B cell (primary cell): ENCODE results near the gene RPL22. TPM values are rescaled to one million over a fixed set of nuclear protein-coding genes. Genes with fewer than 3 reads are reported as not detected.

Experiments used
- ATAC-seq: fragments of 200-7000 bp; cut with Tn5 transposase; one replicate; pipeline ENCODE4 v1.10.0; 2021; ENCODE audit warnings: low read depth, mild to moderate bottlenecking, moderate number of reproducible peaks, moderate library complexity
- CTCF ChIA-PET: fragments of 350-600 bp; sonication (Branson Sonifier 250); formaldehyde crosslinking; loops from one replicate; lab custom pipeline; 2021; ENCODE audit warnings: antibody characterized with exemption, inconsistent platforms; lab: Charles Lee
- POLR2A ChIA-PET: fragments of 350-600 bp; sonication (Branson Sonifier 250); formaldehyde crosslinking; loops from one replicate; lab custom pipeline; 2021; ENCODE audit warnings: antibody characterized with exemption; lab: Charles Lee
- DNase-seq: peaks from one replicate; pipeline ENCODE4 v3.0.0; 2013
- H2AFZ ChIP-seq: 2 replicates; pipeline ENCODE4 v1.6.1; 2012; ENCODE audit warnings: mild to moderate bottlenecking, low read depth, low read length; ENCODE audit not compliant: insufficient read depth, poor library complexity, severe bottlenecking
- H3K27ac ChIP-seq, 2 donors: 1 replicate in 1 of 2; 2 replicates in 1 of 2; pipeline ENCODE4 v1.5.1; 2012 to 2013; ENCODE audit warnings: low read length in 2 of 2, mild to moderate bottlenecking in 2 of 2, moderate library complexity in 1 of 2
- H3K27me3 ChIP-seq, 4 experiments: fragments of 200-600 bp in 1 of 4; sonication (generic) in 1 of 4; replicated peaks in 1 of 4; 1 replicate in 2 of 4; 2 replicates in 2 of 4; pipeline versions ENCODE4 v1.6.1 to v1.7.0; 2013 to 2016; ENCODE audit warnings: low read length in 3 of 4, mild to moderate bottlenecking in 2 of 4, mixed read lengths in 1 of 4, moderate library complexity in 1 of 4; ENCODE audit not compliant: insufficient read depth in 4 of 4, control insufficient read depth in 3 of 4; ENCODE audit errors: control extremely low read depth in 1 of 4
- H3K36me3 ChIP-seq, 2 experiments: replicated peaks in 1 of 2; 1 replicate in 1 of 2; 2 replicates in 1 of 2; pipeline versions ENCODE4 v1.6.1 to v1.7.1; 2013; ENCODE audit warnings: low read length in 1 of 2; ENCODE audit not compliant: insufficient read depth in 2 of 2, control insufficient read depth in 1 of 2; ENCODE audit errors: control extremely low read depth in 1 of 2, extremely low read depth in 1 of 2
- H3K4me1 ChIP-seq, 2 donors: fragments of 200-600 bp in 1 of 2; sonication (generic) in 1 of 2; 1 replicate in 1 of 2; 2 replicates in 1 of 2; pipeline versions ENCODE4 v1.5.1 to v1.6.1; 2013 to 2017; ENCODE audit warnings: low read length in 2 of 2; ENCODE audit not compliant: control insufficient read depth in 2 of 2, insufficient read depth in 2 of 2
- H3K4me2 ChIP-seq: replicated peaks from 2 replicates; pipeline ENCODE3; 2012; ENCODE audit warnings: mild to moderate bottlenecking, low read depth, low read length; ENCODE audit not compliant: poor library complexity, severe bottlenecking
- H3K4me3 ChIP-seq, 5 experiments: fragments of 200-600 bp in 1 of 5; sonication (generic) in 1 of 5; 1 replicate in 3 of 5; 2 replicates in 2 of 5; pipeline versions ENCODE4 v1.5.1 to v1.7.0; 2011 to 2016; ENCODE audit warnings: low read length in 4 of 5, mild to moderate bottlenecking in 4 of 5, low read depth in 2 of 5, control low read depth in 1 of 5, moderate library complexity in 1 of 5; ENCODE audit not compliant: insufficient read depth in 1 of 5; ENCODE audit errors: control extremely low read depth in 1 of 5, extremely low read depth in 1 of 5
- H3K79me2 ChIP-seq: fragments of 200-600 bp; sonication (generic); one replicate; pipeline ENCODE4 v1.6.0; 2016; ENCODE audit warnings: low read length; ENCODE audit not compliant: control insufficient read depth, insufficient read depth
- H3K9ac ChIP-seq: fragments of 200-600 bp; sonication (generic); 2 replicates; pipeline ENCODE4 v1.6.1; 2017; ENCODE audit warnings: mild to moderate bottlenecking, low read length, moderate library complexity
- H3K9me3 ChIP-seq, 3 donors: one replicate each; pipeline versions ENCODE4 v1.6.1 to v1.7.1; 2013; ENCODE audit warnings: low read length in 2 of 3; ENCODE audit not compliant: control insufficient read depth in 2 of 3, insufficient read depth in 1 of 3; ENCODE audit errors: control extremely low read depth in 1 of 3
- H4K20me1 ChIP-seq: 2 replicates; pipeline ENCODE4 v1.6.0; 2012; ENCODE audit warnings: mild to moderate bottlenecking, low read length; ENCODE audit not compliant: insufficient read depth, control insufficient read depth, poor library complexity, severe bottlenecking
- H3K27ac Mint-ChIP-seq: one replicate; pipeline ENCODE4 v1.8.0; 2021; ENCODE audit warnings: mixed read lengths
- H3K27me3 Mint-ChIP-seq: one replicate; pipeline ENCODE4 v1.8.0; 2021; ENCODE audit warnings: mixed read lengths
- H3K4me1 Mint-ChIP-seq: one replicate; pipeline ENCODE4 v1.8.0; 2021; ENCODE audit warnings: mixed read lengths
- H3K4me3 Mint-ChIP-seq: one replicate; pipeline ENCODE4 v1.8.0; 2021; ENCODE audit warnings: mixed read lengths
- H3K9me3 Mint-ChIP-seq: one replicate; pipeline ENCODE4 v1.8.0; 2022; ENCODE audit warnings: mixed read lengths; ENCODE audit not compliant: insufficient read depth
- CTCF ChIP-seq: fragments of 200-600 bp; IDR thresholded peaks from one replicate; pipeline ENCODE4 v1.8.0; 2022; ENCODE audit warnings: antibody characterized with exemption, mild to moderate bottlenecking
- EZH2 ChIP-seq: IDR thresholded peaks from 2 replicates; pipeline ENCODE4 v1.6.1; 2012; ENCODE audit warnings: borderline replicate concordance, low read depth, mild to moderate bottlenecking, moderate library complexity, low read length; ENCODE audit not compliant: insufficient read depth, poor library complexity, severe bottlenecking
- WGBS: methylation state at CpG from one replicate; pipeline ENCODE4 v1.1.5; 2013; ENCODE audit warnings: missing lambda C conversion rate; ENCODE audit not compliant: insufficient coverage; 5-methylcytosine and 5-hydroxymethylcytosine counted together
- intact Hi-C: fragments of 100-400 bp; cut with micrococcal nuclease; formaldehyde crosslinking; loops from one replicate; pipeline ENCODE4 v1.10.0; 2022
- polyA plus RNA-seq: library from polyadenylated mRNA; depleted of rRNA; stranded (reverse); fragments of >200 nt; gene quantifications from 2 replicates; pipeline ENCODE4 v1.2.3, GENCODE V29; 2012
- total RNA-seq, 2 donors: library from RNA; stranded (reverse); fragments of 120-200 nt in 1 of 2; gene quantifications; 1 replicate in 1 of 2; 2 replicates in 1 of 2; pipeline versions ENCODE4 v1.2.3 to v1.2.4, GENCODE V29; 2013 to 2022

Gene RPL22
- total and polyA plus RNA-seq, 2 donors (not counting 1 experiment from before 2014, with no cell fraction given) = 70.9 to 471 TPM

DNA sequence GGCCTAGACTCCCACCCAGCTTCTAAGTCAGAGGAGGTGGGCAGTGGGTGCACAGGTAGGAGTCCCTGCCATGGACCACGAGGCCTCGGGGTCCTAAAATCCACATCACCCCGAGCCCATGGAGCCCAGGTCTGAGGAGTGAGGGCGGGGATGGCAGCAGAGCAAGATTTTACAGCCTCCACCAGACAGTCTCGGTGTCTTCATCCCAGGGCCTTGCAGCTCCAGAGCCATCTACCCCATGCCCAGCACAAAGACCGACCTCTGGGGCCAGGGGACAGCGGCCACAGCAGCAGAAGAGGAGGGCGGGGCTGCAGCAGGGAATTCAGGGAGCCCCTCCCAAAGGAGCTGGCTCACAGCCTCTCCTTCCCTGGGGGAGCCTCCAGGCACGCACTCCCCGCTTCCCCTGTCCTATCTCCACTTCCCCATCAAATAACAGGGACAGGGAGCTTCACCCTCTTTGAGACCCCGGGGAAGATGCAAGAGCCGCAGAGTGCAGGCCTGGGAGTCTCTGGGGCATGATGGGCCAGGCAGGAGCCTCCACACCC is 33.9 kb downstream of the RPL22 start:
- ATAC-seq = no peak
- no peak overlapping the region for H3K4me3 Mint-ChIP-seq
- no peak for DNase-seq
- no peaks in the 10 kb centered on the region for H3K9me3 Mint-ChIP-seq
- no peak overlapping the region for H3K9ac ChIP-seq
- no peak overlapping the region for H3K4me2 ChIP-seq
- ChIA-PET POLR2A (no interaction called here), CTCF (no interaction called here)
- H3K36me3 ChIP-seq = no peaks in the 10 kb centered on the region
- H3K27ac ChIP-seq = no peak overlapping the region
- 78% methylated on average over 10 of the region's 12 CpGs for WGBS
- H3K27me3 ChIP-seq = peaks cover 0 to 12% (median 0%) of the 10 kb centered on the region in 4 experiments
- H2AFZ ChIP-seq = no peak overlapping the region
- H3K27ac Mint-ChIP-seq = no peak overlapping the region
- intact Hi-C loops = no loop called here
- no peak overlapping the region for H3K4me3 ChIP-seq
- H4K20me1 ChIP-seq = no peaks in the 10 kb centered on the region
- peaks cover 10% of the 10 kb centered on the region for H3K27me3 Mint-ChIP-seq
- H3K4me1 Mint-ChIP-seq = no peaks in the 10 kb centered on the region
- H3K9me3 ChIP-seq = no peaks in the 10 kb centered on the region
- no peaks in the 10 kb centered on the region for H3K4me1 ChIP-seq
- H3K79me2 ChIP-seq = no peaks in the 10 kb centered on the region
- TF ChIP-seq CTCF (no peak), EZH2 (no peak)

- no peaks in the 10 kb centered on the region for H4K20me1 ChIP-seq
- Mint-ChIP-seq H3K4me3 (no peak overlapping the region), H3K27me3 (peaks cover 10% of the 10 kb centered on the region), H3K4me1 (no peaks in the 10 kb centered on the region), H3K9me3 (no peaks in the 10 kb centered on the region), H3K27ac (no peak overlapping the region)
- ChIA-PET POLR2A (no interaction called here), CTCF (no interaction called here)
- H3K9ac ChIP-seq = no peak overlapping the region
- WGBS = 89% methylated on average over 4 of the region's 7 CpGs
- H3K27me3 ChIP-seq = peaks cover 0 to 13% (median 0%) of the 10 kb centered on the region in 4 experiments
- no peak for ATAC-seq
- no peak overlapping the region for H3K4me2 ChIP-seq
- intact Hi-C loops = no loop called here
- no peak for DNase-seq
- H3K27ac ChIP-seq = no peak overlapping the region
- H3K9me3 ChIP-seq = no peaks in the 10 kb centered on the region
- H2AFZ ChIP-seq = no peak overlapping the region
- no peaks in the 10 kb centered on the region for H3K36me3 ChIP-seq
- TF ChIP-seq EZH2 = no peak
- TF ChIP-seq CTCF = no peak
- H3K4me1 ChIP-seq = no peaks in the 10 kb centered on the region
- H3K4me3 ChIP-seq = no peak overlapping the region
- H3K79me2 ChIP-seq = no peaks in the 10 kb centered on the region
Measured at GRCh38 chr1:6165027-6165426, 34.4 kb downstream of the RPL22 start.
